GM18502 (cell line): ENCODE results near the gene SPP2.

Source experiments
- ATAC-seq: cut with Tn5 transposase; IDR thresholded peaks from one replicate; pipeline ENCODE4 v1.9.1; 2021; ENCODE audit warnings: mild to moderate bottlenecking; ENCODE audit not compliant: unreplicated experiment, poor library complexity

The SPP2 gene

GRCh38 chr2:234083572-234084348 lies 33.3 kb downstream of the SPP2 start:
- ATAC-seq: no peak

DNA sequence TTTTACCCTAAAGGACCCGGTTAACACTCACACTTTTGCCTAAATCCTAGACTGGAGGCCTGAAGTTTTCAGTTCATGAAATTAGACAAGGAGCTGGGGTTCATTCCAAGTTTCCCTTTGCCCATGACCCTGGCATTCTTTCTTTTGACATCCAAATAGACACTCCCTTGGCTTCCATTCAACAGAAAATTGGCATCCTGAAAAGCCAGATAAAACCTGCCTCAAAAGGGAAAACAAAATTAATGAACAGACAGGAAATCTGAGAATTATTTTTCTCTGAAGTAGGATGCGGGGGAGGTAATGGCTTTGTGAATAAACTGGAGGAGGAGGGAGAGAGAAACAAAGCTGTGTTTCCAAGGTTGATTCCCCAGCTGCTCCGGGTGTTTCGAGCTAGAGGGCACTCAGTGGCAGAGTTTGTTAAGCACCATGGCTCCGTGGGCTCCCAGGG lies 41.0 kb downstream of the SPP2 start:
- ATAC-seq: no peak

GRCh38 chr2:234091883-234092282 lies 41.4 kb downstream of the SPP2 start:
- no peak for ATAC-seq

- ATAC-seq: no peak
These were observed 41.8 kb downstream of the SPP2 start for GRCh38 chr2:234092344-234092743.

GRCh38 chr2:234095301-234095700 lies 44.8 kb downstream of the SPP2 start:
- ATAC-seq: no peak

DNA sequence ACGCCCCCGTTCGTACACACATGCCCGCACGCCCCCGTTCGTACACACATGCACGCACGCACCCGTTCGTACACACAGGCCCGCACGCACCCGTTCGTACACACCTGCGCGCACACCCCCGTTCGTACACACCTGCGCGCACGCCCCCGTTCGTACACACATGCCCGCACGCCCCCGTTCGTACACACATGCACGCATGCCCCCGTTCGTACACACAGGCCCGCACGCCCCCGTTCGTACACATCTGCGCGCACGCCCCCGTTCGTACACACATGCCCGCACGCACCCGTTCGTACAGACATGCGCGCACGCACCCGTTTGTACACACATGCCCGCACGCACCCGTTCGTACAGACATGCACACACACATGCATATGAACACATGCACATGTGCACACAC lies 45.7 kb downstream of the SPP2 start:
- no peak for ATAC-seq

GRCh38 chr2:234098681-234099080 lies 48.2 kb downstream of the SPP2 start:
- ATAC-seq: no peak

GRCh38 chr2:234099266-234099665 lies 48.8 kb downstream of the SPP2 start:
- no peak for ATAC-seq

DNA sequence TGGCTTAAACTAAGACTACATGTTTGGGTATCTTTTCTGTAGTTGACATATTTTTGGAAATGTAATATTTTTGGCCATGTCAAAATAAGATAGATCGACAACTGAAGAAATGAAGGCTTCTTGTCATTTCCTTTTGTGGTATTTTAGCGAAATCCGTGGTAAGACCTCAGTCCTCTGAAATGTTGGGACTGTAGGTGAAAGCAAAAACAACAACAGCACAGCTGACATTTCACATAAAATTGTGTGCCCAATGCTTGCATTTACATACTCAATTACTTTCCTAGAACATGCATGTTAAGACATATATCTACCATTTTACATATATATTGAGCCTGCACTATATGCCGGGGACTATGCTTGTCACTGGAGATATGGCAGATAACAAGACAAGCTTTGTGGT lies 50.2 kb downstream of the SPP2 start:
- ATAC-seq: no peak

- ATAC-seq: no peak
These were observed 51.6 kb downstream of the SPP2 start for GRCh38 chr2:234102112-234102511.

- ATAC-seq: no peak
These were observed 57.4 kb downstream of the SPP2 start for GRCh38 chr2:234107861-234108260.

GRCh38 chr2:234109321-234109720 lies 58.8 kb downstream of the SPP2 start:
- ATAC-seq: no peak

GRCh38 chr2:234110219-234110618 lies 59.7 kb downstream of the SPP2 start:
- no peak for ATAC-seq

GRCh38 chr2:234111523-234111922 lies 61.0 kb downstream of the SPP2 start:
- ATAC-seq: no peak

GRCh38 chr2:234116010-234116409 lies 65.5 kb downstream of the SPP2 start:
- ATAC-seq: no peak

- ATAC-seq: no peak
These were observed 71.5 kb downstream of the SPP2 start for GRCh38 chr2:234121999-234122398.

GRCh38 chr2:234125451-234126145 lies 75.1 kb downstream of the SPP2 start:
- no peak for ATAC-seq

DNA sequence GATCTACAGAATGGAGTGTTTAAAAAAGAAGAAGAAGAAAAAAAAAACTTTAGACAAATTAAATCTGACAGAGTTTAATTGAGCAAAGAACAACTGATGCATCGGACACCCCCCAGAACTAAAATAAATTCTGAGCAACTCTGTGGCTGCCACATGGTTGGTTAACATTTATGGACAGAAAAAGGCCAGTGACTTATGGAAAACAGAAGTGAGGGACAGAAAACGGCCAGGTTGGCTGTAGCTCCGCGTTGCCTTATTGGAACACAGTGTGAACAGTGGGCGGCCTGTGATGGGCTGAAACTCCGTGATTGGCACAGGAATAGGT lies 75.6 kb downstream of the SPP2 start:
- no peak for ATAC-seq
